Ecto neural progenitor cell (in vitro differentiated cells): ENCODE measurements around the gene BRSK2.

Experiments
- DNase-seq: peaks from one replicate; pipeline ENCODE4 v3.0.0-alpha.2; 2018; ENCODE audit warnings: low spot score

BRSK2 gene

GRCh38 chr11:1437500-1437899, 47.8 kb downstream of the BRSK2 start:
- no peak for DNase-seq

- no peak for DNase-seq
Measured at GRCh38 chr11:1438261-1438966, 48.7 kb downstream of the BRSK2 start.

GRCh38 chr11:1438967-1439330, 49.2 kb downstream of the BRSK2 start:
- no peak for DNase-seq

- no peak for DNase-seq
Measured at GRCh38 chr11:1439341-1439740, 49.6 kb downstream of the BRSK2 start.

- no peak for DNase-seq
Measured at GRCh38 chr11:1440066-1440465, 50.3 kb downstream of the BRSK2 start.

- DNase-seq = no peak
Measured at GRCh38 chr11:1440496-1440895, 50.8 kb downstream of the BRSK2 start.

- DNase-seq = peak; percentile 76
Measured at GRCh38 chr11:1442163-1442562, 52.4 kb downstream of the BRSK2 start.

GRCh38 chr11:1442807-1443366, 53.2 kb downstream of the BRSK2 start:
- no peak for DNase-seq

- DNase-seq = no peak
Measured at GRCh38 chr11:1443737-1444136, 54.0 kb downstream of the BRSK2 start.

GRCh38 chr11:1444321-1444720, 54.6 kb downstream of the BRSK2 start:
- DNase-seq = no peak

GRCh38 chr11:1444823-1445422, 55.2 kb downstream of the BRSK2 start:
- no peak for DNase-seq

GRCh38 chr11:1445741-1446445, 56.2 kb downstream of the BRSK2 start:
- no peak for DNase-seq

- no peak for DNase-seq
Measured at GRCh38 chr11:1446623-1447022, 56.9 kb downstream of the BRSK2 start.

- no peak for DNase-seq
Measured at GRCh38 chr11:1447845-1448825, 58.4 kb downstream of the BRSK2 start.

GRCh38 chr11:1448882-1449281, 59.1 kb downstream of the BRSK2 start:
- no peak for DNase-seq

GRCh38 chr11:1449490-1450243, 59.9 kb downstream of the BRSK2 start:
- DNase-seq = no peak

GRCh38 chr11:1450344-1450875, 60.7 kb downstream of the BRSK2 start:
- DNase-seq = no peak

- no peak for DNase-seq
Measured at GRCh38 chr11:1450949-1451710, 61.4 kb downstream of the BRSK2 start.

GRCh38 chr11:1451781-1452470, 62.2 kb downstream of the BRSK2 start:
- DNase-seq = no peak
